Neural cell (in vitro differentiated cells): ENCODE data around the gene BTBD1. TPM values are rescaled to one million over a fixed set of nuclear protein-coding genes. Genes with fewer than 3 reads are reported as not detected.

ENCODE experiments used
- H2AFZ ChIP-seq: fragments of 200-600, 300-800 bp; sonication (generic), shearing (Covaris generic); 2 replicates; pipeline ENCODE4 v1.6.0; 2014; ENCODE audit warnings: low read depth, mild to moderate bottlenecking, antibody characterized with exemption, low read length, moderate library complexity
- H3F3A ChIP-seq: fragments of 200-600 bp; shearing (Covaris generic); 2 replicates; pipeline ENCODE4 v1.6.1; 2016; ENCODE audit warnings: mild to moderate bottlenecking, moderate library complexity, mixed read lengths, antibody characterized with exemption, low read length; ENCODE audit not compliant: insufficient read depth, poor library complexity, severe bottlenecking
- H3K27ac ChIP-seq: fragments of 200-600, 300-800 bp; sonication (generic), shearing (Covaris generic); 2 replicates; pipeline ENCODE4 v1.5.1; 2014; ENCODE audit warnings: mild to moderate bottlenecking, low read length, moderate library complexity
- H3K27me3 ChIP-seq: fragments of 300-800, 200-600 bp; sonication (generic), shearing (Covaris generic); 2 replicates; pipeline ENCODE4 v1.6.0; 2014; ENCODE audit warnings: mild to moderate bottlenecking, low read depth, low read length, moderate library complexity; ENCODE audit not compliant: insufficient read depth
- H3K36me3 ChIP-seq: fragments of 300-800, 200-600 bp; sonication (generic), shearing (Covaris generic); 2 replicates; pipeline ENCODE4 v1.5.1; 2014; ENCODE audit warnings: mild to moderate bottlenecking, antibody characterized with exemption, low read length, moderate library complexity; ENCODE audit not compliant: insufficient read depth
- H3K4me2 ChIP-seq: fragments of 300-800, 200-600 bp; sonication (generic), shearing (Covaris generic); 2 replicates; pipeline ENCODE4 v1.6.0; 2014; ENCODE audit warnings: mild to moderate bottlenecking, low read length
- H3K4me3 ChIP-seq: fragments of 300-800, 200-600 bp; sonication (generic), shearing (Covaris generic); 2 replicates; pipeline ENCODE4 v1.5.1; 2014; ENCODE audit warnings: mild to moderate bottlenecking, low read length, moderate library complexity
- H3K79me2 ChIP-seq: fragments of 200-600 bp; shearing (Covaris generic); replicated peaks from 2 replicates; pipeline ENCODE4 v1.6.0; 2014; ENCODE audit warnings: mild to moderate bottlenecking, low read length, moderate library complexity; ENCODE audit not compliant: insufficient read depth
- H3K9ac ChIP-seq: fragments of 300-800, 200-600 bp; sonication (generic), shearing (Covaris generic); 2 replicates; pipeline ENCODE4 v1.6.1; 2016; ENCODE audit warnings: mild to moderate bottlenecking, low read length, mixed read lengths
- H3K9me2 ChIP-seq: fragments of 200-600 bp; shearing (Covaris generic); 2 replicates; pipeline ENCODE4 v1.6.1; 2016; ENCODE audit warnings: mild to moderate bottlenecking, low read length, mixed read lengths; ENCODE audit not compliant: insufficient read depth
- H3K9me3 ChIP-seq: fragments of 200-600, 300-800 bp; sonication (generic), shearing (Covaris generic); 2 replicates; pipeline ENCODE4 v1.6.1; 2016; ENCODE audit warnings: mild to moderate bottlenecking, mixed run types, low read length, moderate library complexity, mixed read lengths
- H4K20me1 ChIP-seq: fragments of 200-600 bp; shearing (Covaris generic); 2 replicates; pipeline ENCODE4 v1.6.1; 2016; ENCODE audit warnings: mild to moderate bottlenecking, mixed run types; ENCODE audit not compliant: insufficient read depth
- CTCF ChIP-seq: fragments of 450-650 bp; IDR thresholded peaks from 2 replicates; pipeline ENCODE4 v1.5.1; 2014; ENCODE audit warnings: antibody characterized with exemption, mild to moderate bottlenecking, moderate library complexity; ENCODE audit not compliant: poor library complexity, severe bottlenecking
- EP300 ChIP-seq: fragments of 450-650 bp; conservative IDR thresholded peaks from 2 replicates; pipeline ENCODE4 v1.6.1; 2014; ENCODE audit warnings: antibody characterized with exemption, mild to moderate bottlenecking, moderate library complexity; ENCODE audit not compliant: poor library complexity, severe bottlenecking
- EZH2 ChIP-seq: fragments of 200-600, 300-800 bp; shearing (Covaris generic), sonication (generic); IDR thresholded peaks from 2 replicates; pipeline ENCODE4 v1.6.1; 2014; ENCODE audit warnings: antibody characterized with exemption, low read length, borderline replicate concordance, mild to moderate bottlenecking; ENCODE audit not compliant: insufficient read depth, poor library complexity, severe bottlenecking
- MXI1 ChIP-seq: fragments of 450-650 bp; conservative IDR thresholded peaks from 2 replicates; pipeline ENCODE4 v1.6.1; 2014; ENCODE audit warnings: antibody characterized with exemption, mild to moderate bottlenecking; ENCODE audit not compliant: poor library complexity, severe bottlenecking
- POLR2AphosphoS5 ChIP-seq: IDR thresholded peaks from 2 replicates; pipeline ENCODE4 v1.6.1; 2012
- RAD21 ChIP-seq: fragments of 450-650 bp; conservative IDR thresholded peaks from 2 replicates; pipeline ENCODE4 v1.6.1; 2014; ENCODE audit warnings: antibody characterized with exemption, mild to moderate bottlenecking, moderate library complexity
- REST ChIP-seq: IDR thresholded peaks from 2 replicates; pipeline ENCODE4 v1.6.1; 2012; ENCODE audit warnings: borderline replicate concordance
- SMC3 ChIP-seq: fragments of 450-650 bp; conservative IDR thresholded peaks from 2 replicates; pipeline ENCODE4 v1.6.1; 2014; ENCODE audit warnings: antibody characterized with exemption, mild to moderate bottlenecking, moderate library complexity; ENCODE audit not compliant: poor library complexity
- TAF1 ChIP-seq: IDR thresholded peaks from 2 replicates; pipeline ENCODE4 v1.6.1; 2012; ENCODE audit warnings: low read depth
- polyA plus RNA-seq: library from polyadenylated mRNA; depleted of rRNA; stranded (reverse); fragments of >200 nt; gene quantifications from 2 replicates; pipeline ENCODE4 v1.2.3, GENCODE V29; 2014

The BTBD1 gene
- polyA plus RNA-seq, 1 donor from 2014 or later: 153 TPM

- peak within 1 kb of the TSS; percentile 86 for H3K9ac ChIP-seq
- no peaks in the 10 kb centered on the region for H3K36me3 ChIP-seq
- H3F3A ChIP-seq: no peaks in the 10 kb centered on the region
- peak within 1 kb of the TSS; percentile 73 for H3K4me3 ChIP-seq
- no peaks in the 10 kb centered on the region for H3K9me3 ChIP-seq
- peak within 1 kb of the TSS; percentile 98 for H2AFZ ChIP-seq
- TF ChIP-seq EP300 (peak; percentile 51), MXI1 (peak; percentile 75), TAF1 (peak; percentile 82), RAD21 (peak; percentile 50), POLR2AphosphoS5 (peak; percentile 86), EZH2 (no peak), REST (peak; percentile 72), CTCF (no peak), SMC3 (peak; percentile 41)
- no peaks in the 10 kb centered on the region for H3K27me3 ChIP-seq
- peak within 1 kb of the TSS; percentile 92 for H3K27ac ChIP-seq
- peak within 1 kb of the TSS; percentile 96 for H3K4me2 ChIP-seq
- no peaks in the 10 kb centered on the region for H4K20me1 ChIP-seq
- no peaks in the 10 kb centered on the region for H3K9me2 ChIP-seq
- H3K79me2 ChIP-seq: peaks cover 12% of the 10 kb centered on the region
Observed at GRCh38 chr15:82985688-82986441, 81.2 kb downstream of the BTBD1 start, which contains the start of gene RAMAC. RAMAC (plus strand) TSS chr15:82986210; CDS start chr15:82989019, 2,809 bp downstream.

- Histone ChIP-seq H3K27me3 (no peaks in the 10 kb centered on the region), H3K9me3 (no peaks in the 10 kb centered on the region), H3K4me2 (no peak overlapping the region), H4K20me1 (no peaks in the 10 kb centered on the region), H3K9ac (no peak overlapping the region), H3K4me3 (no peak overlapping the region), H3F3A (no peaks in the 10 kb centered on the region), H2AFZ (no peak overlapping the region), H3K36me3 (no peaks in the 10 kb centered on the region), H3K79me2 (no peaks in the 10 kb centered on the region), H3K27ac (no peak overlapping the region), H3K9me2 (no peaks in the 10 kb centered on the region)
- TF ChIP-seq POLR2AphosphoS5 (no peak), EP300 (no peak), TAF1 (no peak), REST (no peak), MXI1 (no peak), EZH2 (no peak), CTCF (no peak), RAD21 (no peak), SMC3 (no peak)
Observed at GRCh38 chr15:82980981-82981380, 86.1 kb downstream of the BTBD1 start.
